Neutrophil (primary cell): ENCODE data around the gene HMGB2.
A peak's percentile ranks its signal among the peaks of the same experiment; 100 is the strongest.

Experiments
- H3K27ac ChIP-seq: fragments of 200-600 bp; sonication (generic); 2 replicates; pipeline ENCODE4 v1.5.1; 2016; ENCODE audit warnings: mild to moderate bottlenecking, moderate library complexity
- H3K27me3 ChIP-seq: fragments of 200-600 bp; sonication (generic); 2 replicates; pipeline ENCODE4 v1.6.0; 2016; ENCODE audit warnings: mild to moderate bottlenecking
- H3K36me3 ChIP-seq: fragments of 200-600 bp; sonication (generic); 2 replicates; pipeline ENCODE4 v1.5.1; 2017
- H3K4me1 ChIP-seq, 2 experiments: fragments of 200-600 bp in 1 of 2; sonication (generic) in 1 of 2; 1 replicate in 1 of 2; 2 replicates in 1 of 2; pipeline versions ENCODE4 v1.5.1 to v1.6.1; 2013 to 2016; ENCODE audit warnings: low read depth in 1 of 2, low read length in 1 of 2, mild to moderate bottlenecking in 1 of 2, moderate library complexity in 1 of 2; ENCODE audit not compliant: control insufficient read depth in 1 of 2, insufficient read depth in 1 of 2
- H3K4me3 ChIP-seq, 2 experiments: fragments of 200-600 bp in 1 of 2; sonication (generic) in 1 of 2; 1 replicate in 1 of 2; 2 replicates in 1 of 2; pipeline ENCODE4 v1.5.1; 2013 to 2016; ENCODE audit warnings: low read depth in 1 of 2, low read length in 1 of 2, mild to moderate bottlenecking in 1 of 2, moderate library complexity in 1 of 2
- H3K9me3 ChIP-seq: fragments of 200-600 bp; sonication (generic); 2 replicates; pipeline ENCODE4 v1.5.1; 2016
- TF ChIP-seq, protein P1 (sequence below): fragments of 200-600 bp; sonication (generic); IDR thresholded peaks from 2 replicates; pipeline ENCODE4 v1.5.1; 2016; ENCODE audit warnings: antibody characterized with exemption

The HMGB2 gene

DNA sequence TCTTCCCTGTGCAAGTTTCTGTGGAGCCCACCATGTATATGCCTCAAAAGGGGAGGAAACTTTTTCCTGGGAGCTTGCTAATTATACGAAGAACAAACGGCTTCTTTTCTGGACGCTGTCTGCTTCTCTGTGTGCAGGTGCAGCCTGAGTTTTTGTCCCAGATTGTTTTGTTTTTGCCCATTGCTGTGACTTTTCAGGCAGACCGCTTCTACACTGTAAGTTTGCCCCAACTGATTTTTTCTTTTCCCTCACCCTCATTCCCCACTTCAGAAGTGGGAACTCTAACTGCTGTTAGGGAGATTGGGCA, 51.9 kb downstream of the HMGB2 start:
- Histone ChIP-seq H3K36me3 (no peaks in the 10 kb centered on the region), H3K4me1 (peaks cover 10 to 16% of the 10 kb centered on the region in 2 experiments), H3K4me3 (no peak overlapping the region), H3K27ac (no peak overlapping the region), H3K9me3 (no peaks in the 10 kb centered on the region), H3K27me3 (no peaks in the 10 kb centered on the region)
- TF ChIP-seq, protein P1, sequence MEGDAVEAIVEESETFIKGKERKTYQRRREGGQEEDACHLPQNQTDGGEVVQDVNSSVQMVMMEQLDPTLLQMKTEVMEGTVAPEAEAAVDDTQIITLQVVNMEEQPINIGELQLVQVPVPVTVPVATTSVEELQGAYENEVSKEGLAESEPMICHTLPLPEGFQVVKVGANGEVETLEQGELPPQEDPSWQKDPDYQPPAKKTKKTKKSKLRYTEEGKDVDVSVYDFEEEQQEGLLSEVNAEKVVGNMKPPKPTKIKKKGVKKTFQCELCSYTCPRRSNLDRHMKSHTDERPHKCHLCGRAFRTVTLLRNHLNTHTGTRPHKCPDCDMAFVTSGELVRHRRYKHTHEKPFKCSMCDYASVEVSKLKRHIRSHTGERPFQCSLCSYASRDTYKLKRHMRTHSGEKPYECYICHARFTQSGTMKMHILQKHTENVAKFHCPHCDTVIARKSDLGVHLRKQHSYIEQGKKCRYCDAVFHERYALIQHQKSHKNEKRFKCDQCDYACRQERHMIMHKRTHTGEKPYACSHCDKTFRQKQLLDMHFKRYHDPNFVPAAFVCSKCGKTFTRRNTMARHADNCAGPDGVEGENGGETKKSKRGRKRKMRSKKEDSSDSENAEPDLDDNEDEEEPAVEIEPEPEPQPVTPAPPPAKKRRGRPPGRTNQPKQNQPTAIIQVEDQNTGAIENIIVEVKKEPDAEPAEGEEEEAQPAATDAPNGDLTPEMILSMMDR, result no peak

GRCh38 chr4:173281406-173282255, 52.5 kb downstream of the HMGB2 start:
- Histone ChIP-seq H3K4me3 (no peak overlapping the region), H3K27ac (peak overlapping the region; percentile 9), H3K27me3 (no peaks in the 10 kb centered on the region), H3K4me1 (peaks cover 10 to 16% of the 10 kb centered on the region in 2 experiments), H3K9me3 (no peaks in the 10 kb centered on the region), H3K36me3 (no peaks in the 10 kb centered on the region)
- TF ChIP-seq, protein P1, result no peak
